GM19035 (cell line): ENCODE measurements around the gene EMX1.

Experiments used
- ATAC-seq: cut with Tn5 transposase; IDR thresholded peaks from one replicate; pipeline ENCODE4 v1.9.1; 2021; ENCODE audit not compliant: unreplicated experiment

The EMX1 gene

GRCh38 chr2:72974436-72974754, 57.1 kb downstream of the EMX1 start:
- ATAC-seq: no peak

DNA sequence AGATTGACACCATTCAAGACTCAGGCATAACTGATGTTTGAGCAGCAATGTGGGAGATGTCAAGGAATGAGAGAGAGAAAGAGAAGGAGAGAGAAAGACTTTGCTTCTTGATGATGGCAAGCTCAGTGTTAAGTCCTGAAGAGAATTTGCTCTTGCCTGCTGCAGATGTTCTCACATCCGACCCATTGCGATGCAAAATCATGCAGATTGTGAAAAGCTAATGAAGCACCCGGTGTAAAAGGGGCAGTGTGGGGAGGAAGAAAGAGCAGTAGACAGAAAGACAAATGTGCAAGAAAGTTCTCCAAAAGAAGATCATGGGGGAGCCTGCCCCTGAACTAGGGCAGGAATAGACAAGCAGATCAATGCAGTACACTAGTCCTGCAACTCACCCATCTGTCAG, 57.7 kb downstream of the EMX1 start:
- ATAC-seq: no peak

DNA sequence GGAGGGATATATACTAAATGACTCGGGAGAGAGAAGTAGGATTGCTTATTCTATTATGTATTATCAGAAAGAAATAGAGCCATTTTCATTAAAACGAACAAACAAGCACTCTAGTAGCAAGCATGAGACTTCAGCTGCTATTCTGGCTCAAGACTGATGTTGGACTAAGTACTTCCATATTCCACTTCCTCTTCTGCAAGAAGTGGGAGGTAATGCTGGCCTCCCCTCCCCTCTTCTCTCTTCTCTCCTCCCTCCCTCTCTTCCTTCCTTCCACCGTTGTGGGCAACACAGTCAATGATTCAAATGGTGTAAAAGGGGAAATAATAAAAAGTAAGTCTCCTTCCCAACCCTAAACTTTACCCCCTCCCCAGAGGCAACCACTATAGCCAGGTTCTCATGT, 62.6 kb downstream of the EMX1 start:
- no peak for ATAC-seq

DNA sequence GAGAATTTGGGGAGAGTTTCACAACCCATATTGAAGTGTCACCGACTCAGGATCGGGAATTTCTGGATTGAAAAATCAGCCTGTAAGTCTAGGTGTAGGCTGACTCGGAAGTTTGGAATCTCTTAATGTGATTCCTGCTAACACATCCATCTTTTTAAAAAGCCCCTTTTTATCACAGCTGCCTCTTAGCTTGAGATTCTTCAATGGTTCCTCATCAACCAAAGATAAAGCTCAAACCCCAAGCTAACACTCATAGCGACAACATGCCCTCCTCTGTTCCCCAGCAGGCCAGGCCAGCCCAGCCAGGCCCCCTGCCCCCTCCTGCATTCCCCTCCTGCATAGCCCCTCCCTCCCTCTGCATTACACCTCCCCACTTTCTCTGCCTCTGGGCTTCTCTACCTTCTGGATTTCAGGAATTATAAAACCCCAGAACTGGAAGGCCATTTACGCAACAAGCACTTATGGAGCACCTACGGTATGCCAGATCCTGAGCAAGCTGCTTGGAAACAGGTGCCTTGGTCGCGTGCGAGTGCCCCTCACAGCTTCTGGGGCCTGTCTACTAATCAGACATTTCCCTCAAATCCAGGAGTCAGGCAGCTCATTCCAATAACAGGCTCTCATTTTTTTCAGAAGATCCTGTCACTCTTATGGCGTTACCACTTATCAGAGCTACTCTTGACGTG, 63.4 kb downstream of the EMX1 start:
- ATAC-seq: no peak

DNA sequence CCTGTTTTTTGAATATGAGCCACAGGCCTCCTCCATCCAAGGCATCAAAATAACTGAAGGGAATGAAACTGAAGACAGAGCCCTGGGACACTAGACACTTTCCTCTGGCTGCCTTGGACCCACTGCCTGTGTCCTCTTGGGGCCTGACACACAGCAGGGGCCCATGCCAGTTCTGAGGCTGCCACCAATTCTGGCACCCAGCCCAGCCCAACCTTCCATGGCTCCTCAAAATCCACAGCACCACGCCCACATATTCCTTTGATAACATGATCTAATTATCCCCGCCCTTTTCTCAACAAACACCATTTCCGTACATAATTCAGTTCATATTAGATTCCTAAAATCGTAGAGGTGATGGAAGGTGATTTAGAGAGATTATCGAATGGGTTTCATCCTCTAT, 64.2 kb downstream of the EMX1 start:
- no peak for ATAC-seq

GRCh38 chr2:72982219-72982618, 64.9 kb downstream of the EMX1 start:
- no peak for ATAC-seq

DNA sequence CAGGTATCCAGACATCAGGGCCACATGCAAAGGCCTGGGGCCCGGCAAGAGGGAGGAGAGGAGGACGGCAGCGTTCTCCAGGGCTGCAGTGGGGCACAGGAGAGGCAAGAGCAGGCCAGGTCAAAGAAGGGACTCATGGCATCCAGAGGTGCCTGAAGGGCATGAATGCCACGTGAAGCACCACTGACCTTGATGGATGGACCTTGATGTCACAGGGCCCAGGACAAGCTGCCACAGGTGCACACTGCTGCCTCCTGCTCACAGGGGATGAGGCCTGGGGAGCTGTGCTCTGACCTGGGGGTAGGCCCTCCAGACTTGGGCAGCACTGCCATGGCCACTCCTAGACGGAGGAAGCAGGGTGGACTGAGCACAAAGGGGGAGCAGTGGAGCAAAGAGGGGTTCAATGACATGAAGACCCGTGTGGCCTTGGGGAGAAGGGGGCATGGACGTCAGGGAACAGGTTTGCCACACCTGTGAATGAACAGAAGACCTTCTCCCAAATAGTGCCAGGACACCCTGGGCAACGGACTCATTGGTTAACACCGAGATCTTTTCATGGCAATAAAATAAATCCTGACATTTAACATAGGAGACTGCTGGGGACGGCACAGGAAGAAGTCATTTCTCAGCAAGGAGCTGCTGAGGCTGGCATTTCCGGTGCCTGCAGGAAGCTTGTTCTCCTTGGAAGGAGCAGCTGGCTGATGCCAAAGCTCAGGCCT, 65.6 kb downstream of the EMX1 start:
- no peak for ATAC-seq

GRCh38 chr2:72983500-72984161, 66.3 kb downstream of the EMX1 start:
- no peak for ATAC-seq

DNA sequence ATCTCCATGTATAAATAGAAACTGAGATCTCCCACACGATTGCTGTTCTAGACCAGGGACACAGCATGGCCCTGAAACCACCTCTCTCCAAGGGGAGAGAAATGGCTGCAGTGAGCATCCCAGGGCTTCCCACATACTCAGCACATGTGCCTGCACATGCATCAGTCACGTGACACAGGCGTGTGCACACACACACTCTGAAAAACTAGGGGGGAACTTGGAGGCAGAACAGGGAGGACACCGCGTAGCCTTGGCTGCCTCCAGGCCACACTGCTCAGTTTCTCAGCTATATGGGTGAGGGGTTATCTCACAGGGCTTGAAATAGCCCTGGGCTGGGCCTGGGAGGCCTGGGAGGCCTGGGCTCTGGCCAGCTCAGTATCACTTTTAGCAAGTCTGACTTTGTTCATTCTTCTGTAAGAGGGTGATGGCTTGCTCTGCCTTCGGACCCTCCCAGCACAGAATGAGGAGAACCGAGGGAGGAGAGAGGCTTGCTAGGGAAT, 66.9 kb downstream of the EMX1 start:
- no peak for ATAC-seq
